Testis (tissue), 3 donors: ENCODE data around the gene COL6A2. TPM values are rescaled to one million over a fixed set of nuclear protein-coding genes. Genes with fewer than 3 reads are reported as not detected.
"Not testable (repeated sequence)": the region's sequence is repeated elsewhere in the genome, so short reads cannot be mapped to it uniquely, and the experiment has no call there.

Source experiments
- DNase-seq: peaks from one replicate; pipeline ENCODE4 v3.0.0-alpha.2; 2019
- H3K27ac ChIP-seq, 2 donors: fragments of 200-600 bp; sonication (generic); one replicate each; pipeline ENCODE4 v1.5.1; 2019
- H3K27me3 ChIP-seq: fragments of 200-600 bp; sonication (generic); one replicate; pipeline ENCODE4 v1.5.1; 2019
- H3K36me3 ChIP-seq: fragments of 200-600 bp; sonication (generic); one replicate; pipeline ENCODE4 v1.5.1; 2017; ENCODE audit warnings: low read depth; ENCODE audit errors: missing control alignments
- H3K4me1 ChIP-seq: fragments of 200-600 bp; sonication (generic); one replicate; pipeline ENCODE4 v1.5.1; 2019
- H3K4me3 ChIP-seq, 2 donors: fragments of 200-600 bp; sonication (generic); one replicate each; pipeline ENCODE4 v1.5.1; 2017 to 2019
- H3K9me3 ChIP-seq: fragments of 200-600 bp; sonication (generic); one replicate; pipeline ENCODE4 v1.5.1; 2017
- CTCF ChIP-seq, 3 experiments: fragments of 450-650 bp in 2 of 3; fragments of 200-600 bp in 1 of 3; sonication (generic) in 1 of 3; IDR thresholded peaks; one replicate each; pipeline ENCODE4 v1.5.1; 2016 to 2019; ENCODE audit warnings: antibody characterized with exemption in 3 of 3, mild to moderate bottlenecking in 2 of 3, moderate library complexity in 1 of 3
- POLR2A ChIP-seq: fragments of 450-650 bp; IDR thresholded peaks from one replicate; pipeline ENCODE4 v1.6.1; 2017; ENCODE audit warnings: antibody characterized with exemption, mild to moderate bottlenecking, moderate library complexity
- WGBS, 2 donors: methylation state at CpG; one replicate each; pipeline ENCODE4 v1.1.5; 2018; 5-methylcytosine and 5-hydroxymethylcytosine counted together
- intact Hi-C: fragments of 100-400 bp; cut with DNase I; formaldehyde crosslinking; loops from one replicate; pipeline ENCODE4 v1.15.1; 2023; ENCODE audit warnings: low total_unique reads
- polyA plus RNA-seq: library from polyadenylated mRNA; stranded (reverse); fragments of 350-450 nt; fragmentation: Illumina TruSeq; extraction: RNeasy Lipid Tissue Mini Kit (QIAGEN cat#74804); gene quantifications from one replicate; pipeline ENCODE4 v1.2.3, GENCODE V29; 2014; ENCODE audit warnings: low read depth, low replicate concordance; ENCODE audit not compliant: insufficient read depth
- total RNA-seq, 2 donors: library from RNA; depleted of rRNA; stranded (reverse); fragments of >200 nt; gene quantifications; one replicate each; pipeline ENCODE4 v1.2.3, GENCODE V29; 2016

Gene COL6A2
- total and polyA plus RNA-seq, 3 donors from 2014 or later = 192 to 362 (median 236) TPM

GRCh38 chr21:46171996-46172862, 74.3 kb downstream of the COL6A2 start:
- Histone ChIP-seq H3K9me3 (no peaks in the 10 kb centered on the region), H3K4me1 (peaks cover 5% of the 10 kb centered on the region), H3K36me3 (no peaks in the 10 kb centered on the region), H3K27me3 (no peaks in the 10 kb centered on the region), H3K27ac (peak overlapping the region in 1 of 2 donors; percentile 50), H3K4me3 (no peak overlapping the region)
- WGBS, 2 donors = 58 to 69% methylated on average over 21 of the region's 21 CpGs
- TF ChIP-seq POLR2A (no peak), CTCF (IDR thresholded peaks at IDR 0.05) (no peak)
- intact Hi-C loops = no loop called here
- DNase-seq = peak; percentile 34

GRCh38 chr21:46172863-46173528, 75.1 kb downstream of the COL6A2 start:
- Histone ChIP-seq H3K36me3 (no peaks in the 10 kb centered on the region), H3K27ac (peak overlapping the region in 1 of 2 donors; percentile 50), H3K4me1 (peaks cover 5% of the 10 kb centered on the region), H3K27me3 (no peaks in the 10 kb centered on the region), H3K4me3 (no peak overlapping the region), H3K9me3 (no peaks in the 10 kb centered on the region)
- TF ChIP-seq POLR2A (no peak), CTCF (IDR thresholded peaks at IDR 0.05) (no peak)
- peak; percentile 3 for DNase-seq
- intact Hi-C loops = no loop called here
- WGBS, 2 donors = 94 to 100% methylated on average over 3 to 6 of the region's 6 CpGs

- Histone ChIP-seq H3K27ac (no peak overlapping the region), H3K36me3 (no peaks in the 10 kb centered on the region), H3K9me3 (no peaks in the 10 kb centered on the region), H3K4me3 (no peak overlapping the region), H3K27me3 (no peaks in the 10 kb centered on the region), H3K4me1 (peaks cover 5% of the 10 kb centered on the region)
- intact Hi-C loops = no loop called here
- peak; percentile 13 for DNase-seq
- WGBS, 2 donors = 100% methylated on average over 1 of the region's 1 CpG
- TF ChIP-seq POLR2A (no peak), CTCF (IDR thresholded peaks at IDR 0.05) (no peak)
These were observed 75.7 kb downstream of the COL6A2 start for GRCh38 chr21:46173573-46173972.

GRCh38 chr21:46176443-46177129, 78.7 kb downstream of the COL6A2 start:
- H3K27ac ChIP-seq, intact Hi-C loops, H3K36me3 ChIP-seq, DNase-seq, H3K9me3 ChIP-seq, H3K27me3 ChIP-seq, H3K4me3 ChIP-seq, H3K4me1 ChIP-seq: not testable (repeated sequence)
- 93 to 96% methylated on average over 3 of the region's 3 CpGs for WGBS, 2 donors

GRCh38 chr21:46178961-46179360, 81.0 kb downstream of the COL6A2 start:
- TF ChIP-seq CTCF (IDR thresholded peaks at IDR 0.05) = no peak
- no peak for TF ChIP-seq POLR2A

More at GRCh38 chr21:46178961-46179360, 81.0 kb downstream of the COL6A2 start:
- no peak overlapping the region for H3K4me3 ChIP-seq
- 86 to 90% methylated on average over 4 of the region's 4 CpGs for WGBS, 2 donors
- intact Hi-C loops = no loop called here
- no peaks in the 10 kb centered on the region for H3K9me3 ChIP-seq
- H3K27ac ChIP-seq = no peak overlapping the region
- DNase-seq = no peak
- no peaks in the 10 kb centered on the region for H3K27me3 ChIP-seq
- peaks cover 11% of the 10 kb centered on the region for H3K4me1 ChIP-seq
- no peaks in the 10 kb centered on the region for H3K36me3 ChIP-seq
